ENCODE measurements around the gene FLG. TPM values are rescaled to one million over a fixed set of nuclear protein-coding genes. Genes with fewer than 3 reads are reported as not detected.
"Not testable (repeated sequence)": the region's sequence is repeated elsewhere in the genome, so short reads cannot be mapped to it uniquely, and the experiment has no call there.

The FLG gene
- polyA plus RNA-seq, 3 donors = 1.1 to 2.4 (median 1.6) TPM

DNA sequence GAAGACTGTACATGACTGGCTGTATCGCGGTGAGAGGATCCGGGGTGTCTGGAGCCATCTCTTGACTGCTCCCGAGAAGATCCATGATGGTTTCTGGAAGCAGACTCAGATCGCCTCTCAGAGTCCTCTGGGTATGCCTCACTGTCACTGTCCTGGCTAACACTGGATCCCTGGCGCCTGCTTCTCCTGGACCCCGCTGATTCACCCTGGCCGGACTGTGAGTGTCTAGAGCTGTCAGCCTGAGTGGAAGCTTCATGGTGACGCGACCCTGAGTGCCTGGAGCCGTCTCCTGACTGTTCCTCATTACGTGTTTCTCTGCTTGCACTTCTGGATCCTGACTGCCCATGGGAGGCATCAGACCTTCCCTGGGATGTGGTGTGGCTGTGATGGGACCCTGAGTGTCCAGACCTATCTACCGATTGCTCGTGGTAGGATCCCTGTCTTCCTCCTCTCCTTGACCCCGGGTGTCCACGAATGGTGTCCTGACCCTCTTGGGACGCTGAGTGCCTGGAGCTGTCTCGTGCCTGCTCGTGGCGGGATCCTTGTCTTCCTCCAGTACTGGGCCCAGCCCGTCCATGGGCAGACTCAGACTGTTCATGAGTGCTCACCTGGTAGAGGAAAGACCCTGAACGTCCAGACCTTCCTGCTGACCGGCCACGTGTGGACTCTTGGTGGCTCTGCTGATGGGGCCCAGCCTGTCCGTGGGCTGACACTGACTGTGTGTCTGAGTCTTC, 21.7 kb downstream of the FLG start:
- DNase-seq = not testable (repeated sequence)

- DNase-seq = not testable (repeated sequence)
Measured at GRCh38 chr1:152256394-152256793, 68.6 kb downstream of the FLG start.

Other genes starting within 250 kb of the FLG start
- gene TCHHL1, start 236.2 kb downstream of the FLG start, polyA plus RNA-seq (ENCODE audit: insufficient read length in 3 of 3) = not detected
- under 1 TPM; 0.03 to 0.06 (median 0.04) TPM for gene TCHH, start 209.8 kb downstream of the FLG start, polyA plus RNA-seq (ENCODE audit: insufficient read length in 3 of 3)
- not detected for gene RPTN, start 166.0 kb downstream of the FLG start, polyA plus RNA-seq (ENCODE audit: insufficient read length in 3 of 3)
- 1 to 10 TPM in 2 of 3 donors, under 1 TPM in 1; 0.54 to 2.3 (median 1.2) TPM for gene HRNR, start 101.0 kb downstream of the FLG start, polyA plus RNA-seq (ENCODE audit: insufficient read length in 3 of 3)
- under 1 TPM; 0.07 to 0.27 (median 0.08) TPM for gene FLG2, start 34.8 kb upstream of the FLG start, polyA plus RNA-seq (ENCODE audit: insufficient read length in 3 of 3)
- not detected for gene CRNN, start 89.0 kb upstream of the FLG start, polyA plus RNA-seq (ENCODE audit: insufficient read length in 3 of 3)
- not detected for gene LCE5A, start 185.6 kb upstream of the FLG start, polyA plus RNA-seq (ENCODE audit: insufficient read length in 3 of 3)
- gene CRCT1, start 189.2 kb upstream of the FLG start, polyA plus RNA-seq (ENCODE audit: insufficient read length in 3 of 3) = not detected
- gene LCE3E, start 241.5 kb upstream of the FLG start, polyA plus RNA-seq (ENCODE audit: insufficient read length in 3 of 3) = not detected